ENCODE data around the gene CDC42EP4.

Gene CDC42EP4

DNA sequence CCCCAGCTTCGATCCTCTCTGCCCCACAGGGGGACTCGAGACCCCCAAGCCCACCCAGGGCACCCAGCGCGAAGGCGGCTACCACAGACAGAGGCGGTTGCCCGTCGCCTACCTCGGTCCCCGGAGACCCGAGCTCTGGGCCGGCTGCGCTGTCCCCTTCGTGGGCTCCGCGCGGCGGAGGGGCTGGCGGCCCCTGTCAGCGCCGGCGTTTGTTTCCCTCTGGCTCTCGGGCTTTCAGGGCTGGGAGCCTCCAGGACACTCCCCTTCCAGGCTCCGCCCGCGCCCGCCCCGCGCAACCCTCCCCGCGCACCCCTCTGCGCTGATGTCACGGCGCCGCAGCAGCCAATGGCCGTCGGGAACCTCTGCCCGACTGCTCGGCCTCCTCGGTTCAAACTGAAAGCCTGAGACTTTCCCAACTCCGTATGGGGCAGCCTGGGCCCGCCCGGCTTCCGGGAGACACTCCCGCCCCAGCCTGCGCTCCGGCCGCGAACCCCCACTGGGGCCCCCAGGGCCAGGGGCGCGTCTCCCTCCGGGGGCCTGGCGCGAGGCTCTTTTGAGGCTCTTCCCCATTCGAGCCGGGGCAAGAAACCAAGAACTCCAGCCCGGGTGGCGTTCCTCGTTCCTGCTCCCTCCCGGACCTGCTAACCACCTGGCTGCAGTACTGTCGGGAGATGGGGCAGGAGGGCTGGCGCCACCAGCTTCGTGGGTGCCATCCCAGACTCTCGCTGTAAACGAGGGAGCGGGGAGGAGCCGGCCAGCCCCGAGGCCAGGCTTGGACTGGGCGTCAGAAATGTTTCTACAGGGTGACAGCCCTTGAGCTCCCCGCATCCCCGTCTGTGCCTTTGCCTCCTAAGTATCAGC lies at the start of gene CDC42EP4 (continued):
- TF ChIP-seq ZNF426 (tag by site-specific recombination; IDR thresholded peaks at IDR 0.05) (no peak), ZNF132 (tag by site-specific recombination; IDR thresholded peaks at IDR 0.05; ENCODE audit: borderline replicate concordance) (no peak), YY2 (tag by site-specific recombination; IDR thresholded peaks at IDR 0.05) (no peak), ZNF560 (tag by site-specific recombination; IDR thresholded peaks at IDR 0.05; ENCODE audit: borderline replicate concordance) (no peak), ZNF19 (tag by site-specific recombination; IDR thresholded peaks at IDR 0.05; ENCODE audit: low read depth) (no peak), SCRT2 (tag by site-specific recombination; IDR thresholded peaks at IDR 0.05) (no peak), ZBTB20 (tag by site-specific recombination; IDR thresholded peaks at IDR 0.05) (peak; percentile 90), ZNF335 (tag by site-specific recombination; conservative IDR thresholded peaks at IDR 0.05) (peak; percentile 64; the same call in 1 of the 2 replicates), ZIC2 (tag by site-specific recombination; IDR thresholded peaks at IDR 0.05) (peak; percentile 96), ZFHX2 (tag by site-specific recombination; conservative IDR thresholded peaks at IDR 0.05) (no peak), ZNF16 (tag by site-specific recombination; IDR thresholded peaks at IDR 0.05; ENCODE audit: low read depth) (no peak), ZNF501 (tag by site-specific recombination; IDR thresholded peaks at IDR 0.05) (peak; percentile 52; the same call in 1 of the 2 replicates), GLIS2 (tag by site-specific recombination; IDR thresholded peaks at IDR 0.05) (peak; percentile 98), ZNF221 (tag by site-specific recombination; IDR thresholded peaks at IDR 0.05; ENCODE audit: borderline replicate concordance) (no peak), ZNF747 (tag by site-specific recombination; IDR thresholded peaks at IDR 0.05) (no peak)
- TF ChIP-seq, protein P1, sequence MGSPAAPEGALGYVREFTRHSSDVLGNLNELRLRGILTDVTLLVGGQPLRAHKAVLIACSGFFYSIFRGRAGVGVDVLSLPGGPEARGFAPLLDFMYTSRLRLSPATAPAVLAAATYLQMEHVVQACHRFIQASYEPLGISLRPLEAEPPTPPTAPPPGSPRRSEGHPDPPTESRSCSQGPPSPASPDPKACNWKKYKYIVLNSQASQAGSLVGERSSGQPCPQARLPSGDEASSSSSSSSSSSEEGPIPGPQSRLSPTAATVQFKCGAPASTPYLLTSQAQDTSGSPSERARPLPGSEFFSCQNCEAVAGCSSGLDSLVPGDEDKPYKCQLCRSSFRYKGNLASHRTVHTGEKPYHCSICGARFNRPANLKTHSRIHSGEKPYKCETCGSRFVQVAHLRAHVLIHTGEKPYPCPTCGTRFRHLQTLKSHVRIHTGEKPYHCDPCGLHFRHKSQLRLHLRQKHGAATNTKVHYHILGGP (tag by site-specific recombination; IDR thresholded peaks at IDR 0.05): no peak
- TF ChIP-seq, protein P2, sequence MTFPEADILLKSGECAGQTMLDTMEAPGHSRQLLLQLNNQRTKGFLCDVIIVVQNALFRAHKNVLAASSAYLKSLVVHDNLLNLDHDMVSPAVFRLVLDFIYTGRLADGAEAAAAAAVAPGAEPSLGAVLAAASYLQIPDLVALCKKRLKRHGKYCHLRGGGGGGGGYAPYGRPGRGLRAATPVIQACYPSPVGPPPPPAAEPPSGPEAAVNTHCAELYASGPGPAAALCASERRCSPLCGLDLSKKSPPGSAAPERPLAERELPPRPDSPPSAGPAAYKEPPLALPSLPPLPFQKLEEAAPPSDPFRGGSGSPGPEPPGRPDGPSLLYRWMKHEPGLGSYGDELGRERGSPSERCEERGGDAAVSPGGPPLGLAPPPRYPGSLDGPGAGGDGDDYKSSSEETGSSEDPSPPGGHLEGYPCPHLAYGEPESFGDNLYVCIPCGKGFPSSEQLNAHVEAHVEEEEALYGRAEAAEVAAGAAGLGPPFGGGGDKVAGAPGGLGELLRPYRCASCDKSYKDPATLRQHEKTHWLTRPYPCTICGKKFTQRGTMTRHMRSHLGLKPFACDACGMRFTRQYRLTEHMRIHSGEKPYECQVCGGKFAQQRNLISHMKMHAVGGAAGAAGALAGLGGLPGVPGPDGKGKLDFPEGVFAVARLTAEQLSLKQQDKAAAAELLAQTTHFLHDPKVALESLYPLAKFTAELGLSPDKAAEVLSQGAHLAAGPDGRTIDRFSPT (tag by site-specific recombination; IDR thresholded peaks at IDR 0.05): peak; percentile 76
- TF ChIP-seq, protein P3, sequence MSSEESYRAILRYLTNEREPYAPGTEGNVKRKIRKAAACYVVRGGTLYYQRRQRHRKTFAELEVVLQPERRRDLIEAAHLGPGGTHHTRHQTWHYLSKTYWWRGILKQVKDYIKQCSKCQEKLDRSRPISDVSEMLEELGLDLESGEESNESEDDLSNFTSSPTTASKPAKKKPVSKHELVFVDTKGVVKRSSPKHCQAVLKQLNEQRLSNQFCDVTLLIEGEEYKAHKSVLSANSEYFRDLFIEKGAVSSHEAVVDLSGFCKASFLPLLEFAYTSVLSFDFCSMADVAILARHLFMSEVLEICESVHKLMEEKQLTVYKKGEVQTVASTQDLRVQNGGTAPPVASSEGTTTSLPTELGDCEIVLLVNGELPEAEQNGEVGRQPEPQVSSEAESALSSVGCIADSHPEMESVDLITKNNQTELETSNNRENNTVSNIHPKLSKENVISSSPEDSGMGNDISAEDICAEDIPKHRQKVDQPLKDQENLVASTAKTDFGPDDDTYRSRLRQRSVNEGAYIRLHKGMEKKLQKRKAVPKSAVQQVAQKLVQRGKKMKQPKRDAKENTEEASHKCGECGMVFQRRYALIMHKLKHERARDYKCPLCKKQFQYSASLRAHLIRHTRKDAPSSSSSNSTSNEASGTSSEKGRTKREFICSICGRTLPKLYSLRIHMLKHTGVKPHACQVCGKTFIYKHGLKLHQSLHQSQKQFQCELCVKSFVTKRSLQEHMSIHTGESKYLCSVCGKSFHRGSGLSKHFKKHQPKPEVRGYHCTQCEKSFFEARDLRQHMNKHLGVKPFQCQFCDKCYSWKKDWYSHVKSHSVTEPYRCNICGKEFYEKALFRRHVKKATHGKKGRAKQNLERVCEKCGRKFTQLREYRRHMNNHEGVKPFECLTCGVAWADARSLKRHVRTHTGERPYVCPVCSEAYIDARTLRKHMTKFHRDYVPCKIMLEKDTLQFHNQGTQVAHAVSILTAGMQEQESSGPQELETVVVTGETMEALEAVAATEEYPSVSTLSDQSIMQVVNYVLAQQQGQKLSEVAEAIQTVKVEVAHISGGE (tag by site-specific recombination; conservative IDR thresholded peaks at IDR 0.05; ENCODE audit: low read depth): peak; percentile 45
- TF ChIP-seq, protein P4, sequence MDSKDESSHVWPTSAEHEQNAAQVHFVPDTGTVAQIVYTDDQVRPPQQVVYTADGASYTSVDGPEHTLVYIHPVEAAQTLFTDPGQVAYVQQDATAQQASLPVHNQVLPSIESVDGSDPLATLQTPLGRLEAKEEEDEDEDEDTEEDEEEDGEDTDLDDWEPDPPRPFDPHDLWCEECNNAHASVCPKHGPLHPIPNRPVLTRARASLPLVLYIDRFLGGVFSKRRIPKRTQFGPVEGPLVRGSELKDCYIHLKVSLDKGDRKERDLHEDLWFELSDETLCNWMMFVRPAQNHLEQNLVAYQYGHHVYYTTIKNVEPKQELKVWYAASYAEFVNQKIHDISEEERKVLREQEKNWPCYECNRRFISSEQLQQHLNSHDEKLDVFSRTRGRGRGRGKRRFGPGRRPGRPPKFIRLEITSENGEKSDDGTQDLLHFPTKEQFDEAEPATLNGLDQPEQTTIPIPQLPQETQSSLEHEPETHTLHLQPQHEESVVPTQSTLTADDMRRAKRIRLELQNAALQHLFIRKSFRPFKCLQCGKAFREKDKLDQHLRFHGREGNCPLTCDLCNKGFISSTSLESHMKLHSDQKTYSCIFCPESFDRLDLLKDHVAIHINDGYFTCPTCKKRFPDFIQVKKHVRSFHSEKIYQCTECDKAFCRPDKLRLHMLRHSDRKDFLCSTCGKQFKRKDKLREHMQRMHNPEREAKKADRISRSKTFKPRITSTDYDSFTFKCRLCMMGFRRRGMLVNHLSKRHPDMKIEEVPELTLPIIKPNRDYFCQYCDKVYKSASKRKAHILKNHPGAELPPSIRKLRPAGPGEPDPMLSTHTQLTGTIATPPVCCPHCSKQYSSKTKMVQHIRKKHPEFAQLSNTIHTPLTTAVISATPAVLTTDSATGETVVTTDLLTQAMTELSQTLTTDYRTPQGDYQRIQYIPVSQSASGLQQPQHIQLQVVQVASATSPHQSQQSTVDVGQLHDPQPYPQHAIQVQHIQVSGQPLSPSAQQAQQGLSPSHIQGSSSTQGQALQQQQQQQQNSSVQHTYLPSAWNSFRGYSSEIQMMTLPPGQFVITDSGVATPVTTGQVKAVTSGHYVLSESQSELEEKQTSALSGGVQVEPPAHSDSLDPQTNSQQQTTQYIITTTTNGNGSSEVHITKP (tag by site-specific recombination; IDR thresholded peaks at IDR 0.05): peak; percentile 82
- TF ChIP-seq, protein P5, sequence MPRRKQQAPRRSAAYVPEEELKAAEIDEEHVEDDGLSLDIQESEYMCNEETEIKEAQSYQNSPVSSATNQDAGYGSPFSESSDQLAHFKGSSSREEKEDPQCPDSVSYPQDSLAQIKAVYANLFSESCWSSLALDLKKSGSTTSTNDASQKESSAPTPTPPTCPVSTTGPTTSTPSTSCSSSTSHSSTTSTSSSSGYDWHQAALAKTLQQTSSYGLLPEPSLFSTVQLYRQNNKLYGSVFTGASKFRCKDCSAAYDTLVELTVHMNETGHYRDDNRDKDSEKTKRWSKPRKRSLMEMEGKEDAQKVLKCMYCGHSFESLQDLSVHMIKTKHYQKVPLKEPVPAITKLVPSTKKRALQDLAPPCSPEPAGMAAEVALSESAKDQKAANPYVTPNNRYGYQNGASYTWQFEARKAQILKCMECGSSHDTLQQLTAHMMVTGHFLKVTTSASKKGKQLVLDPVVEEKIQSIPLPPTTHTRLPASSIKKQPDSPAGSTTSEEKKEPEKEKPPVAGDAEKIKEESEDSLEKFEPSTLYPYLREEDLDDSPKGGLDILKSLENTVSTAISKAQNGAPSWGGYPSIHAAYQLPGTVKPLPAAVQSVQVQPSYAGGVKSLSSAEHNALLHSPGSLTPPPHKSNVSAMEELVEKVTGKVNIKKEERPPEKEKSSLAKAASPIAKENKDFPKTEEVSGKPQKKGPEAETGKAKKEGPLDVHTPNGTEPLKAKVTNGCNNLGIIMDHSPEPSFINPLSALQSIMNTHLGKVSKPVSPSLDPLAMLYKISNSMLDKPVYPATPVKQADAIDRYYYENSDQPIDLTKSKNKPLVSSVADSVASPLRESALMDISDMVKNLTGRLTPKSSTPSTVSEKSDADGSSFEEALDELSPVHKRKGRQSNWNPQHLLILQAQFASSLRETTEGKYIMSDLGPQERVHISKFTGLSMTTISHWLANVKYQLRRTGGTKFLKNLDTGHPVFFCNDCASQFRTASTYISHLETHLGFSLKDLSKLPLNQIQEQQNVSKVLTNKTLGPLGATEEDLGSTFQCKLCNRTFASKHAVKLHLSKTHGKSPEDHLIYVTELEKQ (tag by site-specific recombination; IDR thresholded peaks at IDR 0.05; ENCODE audit: borderline replicate concordance): no peak
- TF ChIP-seq, protein P6, sequence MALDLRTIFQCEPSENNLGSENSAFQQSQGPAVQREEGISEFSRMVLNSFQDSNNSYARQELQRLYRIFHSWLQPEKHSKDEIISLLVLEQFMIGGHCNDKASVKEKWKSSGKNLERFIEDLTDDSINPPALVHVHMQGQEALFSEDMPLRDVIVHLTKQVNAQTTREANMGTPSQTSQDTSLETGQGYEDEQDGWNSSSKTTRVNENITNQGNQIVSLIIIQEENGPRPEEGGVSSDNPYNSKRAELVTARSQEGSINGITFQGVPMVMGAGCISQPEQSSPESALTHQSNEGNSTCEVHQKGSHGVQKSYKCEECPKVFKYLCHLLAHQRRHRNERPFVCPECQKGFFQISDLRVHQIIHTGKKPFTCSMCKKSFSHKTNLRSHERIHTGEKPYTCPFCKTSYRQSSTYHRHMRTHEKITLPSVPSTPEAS (tag by site-specific recombination; IDR thresholded peaks at IDR 0.05): no peak
- TF ChIP-seq, protein P7, sequence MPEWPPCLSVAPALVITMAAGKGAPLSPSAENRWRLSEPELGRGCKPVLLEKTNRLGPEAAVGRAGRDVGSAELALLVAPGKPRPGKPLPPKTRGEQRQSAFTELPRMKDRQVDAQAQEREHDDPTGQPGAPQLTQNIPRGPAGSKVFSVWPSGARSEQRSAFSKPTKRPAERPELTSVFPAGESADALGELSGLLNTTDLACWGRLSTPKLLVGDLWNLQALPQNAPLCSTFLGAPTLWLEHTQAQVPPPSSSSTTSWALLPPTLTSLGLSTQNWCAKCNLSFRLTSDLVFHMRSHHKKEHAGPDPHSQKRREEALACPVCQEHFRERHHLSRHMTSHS (tag by site-specific recombination; IDR thresholded peaks at IDR 0.05): no peak

All from HEK293 (cell line).